Muscle of leg (tissue), 11 donors: ENCODE data around the gene CAD. TPM values are rescaled to one million over a fixed set of nuclear protein-coding genes. Genes with fewer than 3 reads are reported as not detected.

Source experiments
- DNase-seq: peaks from one replicate; pipeline ENCODE4 v3.0.0; 2013
- H3K27ac ChIP-seq: one replicate; pipeline ENCODE4 v1.5.1; 2013; ENCODE audit warnings: mild to moderate bottlenecking, low read length, control low read depth
- H3K27me3 ChIP-seq: one replicate; pipeline ENCODE4 v1.6.1; 2013; ENCODE audit warnings: low read length; ENCODE audit not compliant: control insufficient read depth, insufficient read depth
- H3K36me3 ChIP-seq: one replicate; pipeline ENCODE4 v1.6.1; 2013; ENCODE audit warnings: low read length; ENCODE audit not compliant: control insufficient read depth, insufficient read depth
- H3K4me1 ChIP-seq: one replicate; pipeline ENCODE4 v1.6.1; 2013; ENCODE audit warnings: low read length; ENCODE audit not compliant: control insufficient read depth, insufficient read depth
- H3K4me3 ChIP-seq: one replicate; pipeline ENCODE4 v1.5.1; 2013; ENCODE audit warnings: low read length, control low read depth
- H3K9me3 ChIP-seq: replicated peaks from 2 replicates; pipeline ENCODE4 v1.6.1; 2013; ENCODE audit warnings: low read depth, low read length; ENCODE audit not compliant: control insufficient read depth
- WGBS: methylation state at CpG from one replicate; pipeline ENCODE4 v1.1.5; 2013; ENCODE audit warnings: missing lambda C conversion rate; ENCODE audit not compliant: insufficient coverage; 5-methylcytosine and 5-hydroxymethylcytosine counted together
- polyA plus RNA-seq, 8 donors: library from polyadenylated mRNA; unstranded; fragments of 120-200 nt; gene quantifications; one replicate each; pipeline versions ENCODE4 v1.2.1 to v1.2.3, GENCODE V29; 2013; ENCODE audit warnings: inconsistent platforms in 1 of 8, low replicate concordance in 1 of 8; ENCODE audit not compliant: insufficient read length in 8 of 8, insufficient read depth in 1 of 8
- total RNA-seq: library from RNA; stranded (reverse); fragments of 120-200 nt; gene quantifications from one replicate; pipeline ENCODE4 v1.2.4, GENCODE V29; 2013

CAD gene
- total and polyA plus RNA-seq, 9 donors = 16.9 to 40.7 (median 32.5) TPM

DNA sequence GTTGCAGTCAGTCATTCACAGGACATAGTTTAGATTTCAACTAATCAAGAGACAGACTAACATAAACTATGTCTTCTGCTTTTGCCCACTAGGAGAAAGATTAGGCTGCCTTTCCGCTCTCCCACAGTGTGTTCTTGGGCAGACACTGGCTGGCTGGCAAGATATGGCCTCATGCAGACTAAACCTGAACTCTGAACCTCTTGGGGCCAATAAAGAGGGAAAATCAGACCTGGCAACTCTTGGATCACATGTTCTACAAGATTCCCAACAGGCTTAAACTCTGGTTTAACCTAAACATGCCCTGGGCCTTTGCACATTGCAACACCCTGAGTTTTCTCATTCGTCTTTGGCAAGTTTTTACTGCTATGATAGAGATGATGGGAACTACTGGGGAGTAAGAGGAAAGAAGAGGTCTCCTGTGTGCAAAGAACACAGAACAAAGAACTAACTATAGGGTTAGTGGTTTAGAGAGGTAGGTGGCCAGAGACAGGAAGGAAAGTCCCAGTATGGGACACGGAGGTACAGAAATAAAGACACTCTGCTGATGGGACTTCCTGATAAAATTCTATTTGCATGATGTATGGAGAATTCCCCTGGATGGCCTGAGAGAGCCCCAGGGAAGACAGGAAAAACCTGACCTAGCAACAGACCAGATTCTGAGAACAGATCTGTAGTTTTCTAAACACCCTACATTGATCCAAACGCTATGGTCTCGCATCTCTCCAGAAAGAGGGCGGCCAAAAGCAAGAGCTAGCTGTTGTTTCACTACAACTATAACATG, 7.4 kb upstream of the CAD start:
- H3K27ac ChIP-seq = no peak overlapping the region
- no peak for DNase-seq
- WGBS = 69% methylated on average over 5 of the region's 6 CpGs
- H3K36me3 ChIP-seq = peaks cover 36% of the 10 kb centered on the region
- no peaks in the 10 kb centered on the region for H3K27me3 ChIP-seq
- H3K9me3 ChIP-seq = no peaks in the 10 kb centered on the region
- no peak overlapping the region for H3K4me3 ChIP-seq
- peaks cover 11% of the 10 kb centered on the region for H3K4me1 ChIP-seq

DNA sequence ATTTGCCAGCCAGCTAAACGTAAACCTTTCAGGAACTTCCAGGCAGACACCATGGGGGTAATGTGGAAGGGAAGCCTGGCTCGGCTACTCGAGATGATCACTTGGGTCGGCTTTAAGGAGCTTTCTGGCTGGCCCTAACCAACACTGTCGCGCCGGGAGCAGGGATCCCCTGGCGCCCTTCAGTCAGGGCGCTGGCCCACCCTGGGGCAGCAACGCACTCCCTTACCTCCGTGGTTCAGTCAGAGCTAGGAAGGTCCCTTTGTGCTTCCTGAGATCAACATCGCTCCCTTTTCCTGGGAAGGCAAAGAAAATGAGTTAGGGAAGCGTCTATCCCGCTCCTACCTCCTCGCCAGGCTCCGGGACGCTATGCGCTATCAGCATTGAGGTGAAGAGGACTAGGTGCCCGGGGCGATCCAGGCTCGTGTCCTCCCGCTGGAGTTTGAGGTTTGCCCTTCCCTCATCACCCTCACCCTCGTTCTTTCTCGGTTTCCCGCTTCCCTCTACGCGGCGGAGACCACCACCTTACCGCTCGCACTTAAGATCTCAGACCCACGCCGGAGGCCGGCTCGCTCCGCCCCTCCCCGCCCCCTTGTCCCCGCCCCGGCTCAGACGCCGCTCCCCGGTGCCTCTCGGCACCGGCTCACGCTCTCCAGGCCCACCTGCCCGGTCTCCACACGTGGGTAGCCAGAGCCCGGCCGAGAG, 5.8 kb upstream of the CAD start:
- Histone ChIP-seq H3K4me3 (peak overlapping the region; percentile 89), H3K9me3 (no peaks in the 10 kb centered on the region), H3K36me3 (peaks cover 27% of the 10 kb centered on the region), H3K4me1 (peaks cover 11% of the 10 kb centered on the region), H3K27ac (peak overlapping the region; percentile 99), H3K27me3 (no peaks in the 10 kb centered on the region)
- 1% methylated on average over 31 of the region's 48 CpGs for WGBS
- DNase-seq = no peak

DNA sequence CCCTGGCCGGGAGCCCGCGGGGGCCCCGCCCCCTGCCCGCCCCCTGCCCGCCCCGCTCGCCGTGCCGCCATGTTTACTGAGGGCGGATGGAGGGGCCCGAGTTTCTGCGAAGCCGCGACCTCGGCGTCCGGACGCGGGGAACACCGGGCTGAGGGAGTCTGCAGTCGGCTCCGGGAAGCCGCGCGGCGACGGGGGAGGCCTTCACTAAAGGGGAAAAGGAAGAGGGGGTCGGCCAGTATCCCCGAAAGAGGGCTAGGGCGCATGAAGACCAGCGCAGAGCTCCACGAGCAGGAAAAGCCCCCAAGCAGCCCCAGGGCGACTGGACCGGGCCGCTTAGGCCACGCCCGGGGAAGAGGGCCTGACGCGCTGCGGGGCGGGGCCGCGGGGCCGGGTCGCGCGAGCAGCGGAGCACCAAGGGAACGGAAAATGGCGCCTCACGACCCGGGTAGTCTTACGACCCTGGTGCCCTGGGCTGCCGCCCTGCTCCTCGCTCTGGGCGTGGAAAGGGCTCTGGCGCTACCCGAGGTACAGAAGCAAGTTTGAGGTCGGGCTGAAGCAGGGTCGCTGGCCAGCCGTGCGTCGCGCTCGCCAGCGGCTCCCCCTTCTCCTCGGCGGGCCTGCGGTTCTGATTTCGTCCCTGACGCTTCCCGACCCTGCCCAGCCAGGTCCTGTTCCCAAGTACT, 5.1 kb upstream of the CAD start, which contains the start of the genes ATRAID and SLC5A6:
ATRAID (plus strand) TSS at position 99 of the 683 bp plus-strand sequence; CDS start at position 427, 328 bp downstream.
SLC5A6 (minus strand) TSS at position 326 of the 683 bp plus-strand sequence. CDS start 4,618 bp downstream, outside the sequence.
- under 1% methylated on average over 73 of the region's 73 CpGs for WGBS
- peak; percentile 97 for DNase-seq

DNA sequence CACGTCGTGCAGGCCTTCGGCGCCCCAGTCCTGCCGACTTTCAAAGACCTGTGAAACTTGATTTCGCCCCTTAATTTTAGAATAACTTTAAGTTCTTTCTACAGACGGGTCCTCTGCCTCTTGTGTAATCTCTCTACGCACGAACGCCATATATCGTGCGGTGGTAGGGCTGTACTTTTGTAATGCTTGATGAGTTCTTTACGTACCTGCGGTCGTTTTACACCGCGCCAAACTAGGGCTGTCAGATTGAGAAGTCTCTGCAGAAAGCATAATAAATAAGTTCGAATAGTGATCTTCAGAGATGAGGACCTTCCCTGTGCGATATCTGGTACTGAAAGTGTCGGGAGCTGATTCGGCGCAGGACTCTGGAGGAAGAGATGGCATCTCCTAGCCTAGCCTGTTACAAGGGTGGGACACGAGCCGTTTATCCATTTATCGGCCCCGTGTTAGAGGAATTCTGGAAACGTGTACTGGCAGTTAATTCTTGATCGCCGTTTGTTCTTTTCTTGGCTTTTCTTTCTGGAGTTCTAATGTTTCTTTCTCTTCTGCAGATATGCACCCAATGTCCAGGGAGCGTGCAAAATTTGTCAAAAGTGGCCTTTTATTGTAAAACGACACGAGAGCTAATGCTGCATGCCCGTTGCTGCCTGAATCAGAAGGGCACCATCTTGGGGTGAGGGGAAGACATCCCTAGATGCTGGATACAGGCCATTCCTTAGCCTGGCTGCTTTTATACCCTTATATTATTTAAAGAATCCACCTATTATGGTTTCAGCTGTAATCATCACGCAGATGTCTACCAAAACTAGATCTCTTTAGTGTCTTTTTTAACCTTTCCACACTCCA, 4.3 kb upstream of the CAD start:
- whole genome bisulfite sequencing = 5% methylated on average over 16 of the region's 34 CpGs
- H3K4me1 ChIP-seq = peaks cover 17% of the 10 kb centered on the region
- peak overlapping the region; percentile 89 for H3K4me3 ChIP-seq
- H3K27ac ChIP-seq = peak overlapping the region; percentile 99
- no peaks in the 10 kb centered on the region for H3K27me3 ChIP-seq
- H3K9me3 ChIP-seq = no peaks in the 10 kb centered on the region
- peaks cover 16% of the 10 kb centered on the region for H3K36me3 ChIP-seq
- DNase-seq = no peak

More for the DNA sequence above, 5.1 kb upstream of the CAD start, which contains the start of the genes ATRAID and SLC5A6:
- Histone ChIP-seq H3K36me3 (peaks cover 24% of the 10 kb centered on the region), H3K27me3 (no peaks in the 10 kb centered on the region), H3K9me3 (no peaks in the 10 kb centered on the region), H3K4me1 (peaks cover 14% of the 10 kb centered on the region), H3K27ac (peak within 1 kb of the TSS; percentile 99), H3K4me3 (peak within 1 kb of the TSS; percentile 89)

DNA sequence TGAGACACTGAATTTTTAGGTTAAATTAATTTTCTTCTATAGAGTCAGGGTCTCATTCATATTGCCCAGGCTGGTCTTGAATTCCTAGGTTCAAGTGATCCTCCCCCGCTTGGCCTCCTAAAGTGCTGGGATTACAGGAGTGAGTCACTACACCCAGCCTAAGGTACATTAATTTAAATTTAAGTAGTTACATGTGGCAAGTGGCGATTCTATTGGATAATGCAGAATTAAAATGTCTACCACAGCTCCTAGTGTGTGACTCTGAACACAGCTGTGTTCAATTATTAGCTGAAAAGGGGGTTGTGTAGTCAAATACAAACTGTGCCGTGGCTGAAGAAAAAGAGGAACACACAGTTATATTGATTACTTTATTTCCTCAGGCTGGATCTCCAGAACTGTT, 2.2 kb upstream of the CAD start:
- Histone ChIP-seq H3K27ac (no peak overlapping the region), H3K27me3 (no peaks in the 10 kb centered on the region), H3K9me3 (no peaks in the 10 kb centered on the region), H3K4me3 (no peak overlapping the region), H3K4me1 (peaks cover 21% of the 10 kb centered on the region), H3K36me3 (peaks cover 15% of the 10 kb centered on the region)
- no peak for DNase-seq
- no CpG with 5 or more reads among the region's 3 CpGs for WGBS

DNA sequence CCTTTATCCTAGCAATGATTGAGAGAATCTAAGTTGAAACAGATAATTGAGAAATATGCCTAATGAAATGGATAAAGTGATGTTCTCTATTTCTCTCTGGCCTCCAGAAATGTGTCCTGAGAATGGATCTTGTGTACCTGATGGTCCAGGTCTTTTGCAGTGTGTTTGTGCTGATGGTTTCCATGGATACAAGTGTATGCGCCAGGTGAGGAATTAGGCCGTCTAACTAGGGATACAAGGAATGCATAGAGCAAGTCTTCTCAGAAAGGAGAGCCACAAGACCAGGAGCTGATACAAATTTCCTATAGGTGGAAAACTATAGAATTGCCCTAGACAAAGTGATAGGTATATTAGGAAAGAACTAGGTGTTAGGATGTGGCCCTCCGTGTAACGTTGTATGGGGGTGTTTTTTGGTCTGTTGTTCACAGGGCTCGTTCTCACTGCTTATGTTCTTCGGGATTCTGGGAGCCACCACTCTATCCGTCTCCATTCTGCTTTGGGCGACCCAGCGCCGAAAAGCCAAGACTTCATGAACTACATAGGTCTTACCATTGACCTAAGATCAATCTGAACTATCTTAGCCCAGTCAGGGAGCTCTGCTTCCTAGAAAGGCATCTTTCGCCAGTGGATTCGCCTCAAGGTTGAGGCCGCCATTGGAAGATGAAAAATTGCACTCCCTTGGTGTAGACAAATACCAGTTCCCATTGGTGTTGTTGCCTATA, 592 bp upstream of the CAD start:
- H3K27me3 ChIP-seq = no peaks in the 10 kb centered on the region
- peaks cover 14% of the 10 kb centered on the region for H3K4me1 ChIP-seq
- peaks cover 26% of the 10 kb centered on the region for H3K36me3 ChIP-seq
- peak overlapping the region; percentile 86 for H3K4me3 ChIP-seq
- no peak for DNase-seq
- WGBS = 87% methylated on average over 13 of the region's 13 CpGs
- peak overlapping the region; percentile 52 for H3K27ac ChIP-seq
- no peaks in the 10 kb centered on the region for H3K9me3 ChIP-seq

DNA sequence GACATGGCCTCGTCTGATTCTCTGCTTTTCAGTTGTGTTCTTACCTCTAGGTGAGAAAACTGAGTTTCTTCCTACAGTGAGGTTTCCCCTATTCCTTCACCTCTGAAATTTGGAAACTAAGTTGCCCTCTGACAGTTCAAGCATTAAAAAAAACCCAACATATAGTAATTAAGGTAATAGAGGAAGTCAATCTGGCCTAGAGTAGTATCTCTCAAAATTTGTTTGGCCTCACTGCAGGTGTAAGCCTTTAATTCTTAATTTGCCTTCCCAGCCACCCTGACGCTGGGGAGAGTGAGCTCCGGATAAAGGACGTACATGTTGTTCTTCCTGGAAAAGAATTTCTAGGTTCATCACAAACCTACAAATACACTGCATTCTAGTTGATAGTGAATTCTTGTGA, 1.4 kb downstream of the CAD start:
- Histone ChIP-seq H3K4me1 (peaks cover 9% of the 10 kb centered on the region), H3K27ac (no peak overlapping the region), H3K9me3 (no peaks in the 10 kb centered on the region), H3K27me3 (no peaks in the 10 kb centered on the region), H3K36me3 (peaks cover 41% of the 10 kb centered on the region), H3K4me3 (no peak overlapping the region)
- no CpG with 5 or more reads among the region's 4 CpGs for WGBS
- no peak for DNase-seq

DNA sequence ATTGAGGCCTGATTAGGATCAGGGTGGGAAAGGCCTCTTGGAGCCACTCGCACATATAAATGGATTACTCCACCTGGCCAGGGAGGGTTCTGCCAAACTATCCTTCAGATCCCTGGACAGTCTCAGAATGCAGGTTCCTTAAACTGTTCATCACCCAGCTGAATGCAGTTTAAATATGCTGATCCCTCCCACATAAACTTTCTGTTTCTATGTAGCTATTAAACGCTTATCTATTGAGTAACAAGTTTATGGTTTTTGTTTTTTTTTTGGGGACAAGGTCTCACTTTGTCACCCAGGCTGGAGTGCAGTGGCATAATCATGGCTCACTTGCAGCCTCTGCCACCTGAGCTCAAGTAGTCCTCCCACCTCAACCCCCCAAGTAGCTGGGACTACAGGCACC, 1.9 kb downstream of the CAD start:
- Histone ChIP-seq H3K27ac (no peak overlapping the region), H3K4me3 (no peak overlapping the region), H3K27me3 (no peaks in the 10 kb centered on the region), H3K4me1 (peaks cover 9% of the 10 kb centered on the region), H3K36me3 (peaks cover 45% of the 10 kb centered on the region), H3K9me3 (no peaks in the 10 kb centered on the region)
- DNase-seq = no peak
- WGBS = 100% methylated on average over 1 of the region's 2 CpGs

DNA sequence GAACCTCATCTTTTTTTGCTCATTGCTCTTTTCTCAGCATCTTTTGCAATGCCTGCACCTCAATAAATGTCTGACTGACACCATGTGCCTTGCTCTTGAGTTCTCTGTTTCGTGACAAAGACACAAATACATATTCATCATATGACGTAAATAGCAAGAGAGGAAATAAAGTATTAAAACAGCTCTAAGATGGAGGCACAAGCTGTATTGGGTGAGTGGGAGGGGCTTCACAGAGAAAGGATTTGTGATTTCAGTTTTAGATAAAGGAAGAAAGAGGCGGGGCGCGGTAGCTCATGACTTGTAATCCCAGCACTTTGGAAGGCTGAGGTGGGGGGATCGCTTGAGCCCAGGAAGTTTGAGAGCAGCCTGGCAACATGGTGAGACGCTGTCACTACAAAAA, 2.9 kb downstream of the CAD start:
- 81% methylated on average over 2 of the region's 7 CpGs for WGBS
- Histone ChIP-seq H3K9me3 (no peaks in the 10 kb centered on the region), H3K27me3 (no peaks in the 10 kb centered on the region), H3K4me3 (no peak overlapping the region), H3K36me3 (peaks cover 52% of the 10 kb centered on the region), H3K27ac (no peak overlapping the region), H3K4me1 (peaks cover 9% of the 10 kb centered on the region)
- DNase-seq = no peak
